Esophagus squamous epithelium (tissue), 5 donors: Measurements from ENCODE around the gene RASA1. TPM values are rescaled to one million over a fixed set of nuclear protein-coding genes. Genes with fewer than 3 reads are reported as not detected.

ENCODE experiments used
- DNase-seq: peaks from one replicate; lab custom pipeline; 2025; lab: John Stamatoyannopoulos, UW
- H3K27ac ChIP-seq, 4 donors: fragments of 200-600 bp; sonication (generic); one replicate each; pipeline ENCODE4 v1.5.1; 2016 to 2019; ENCODE audit warnings: mild to moderate bottlenecking in 1 of 4
- H3K27me3 ChIP-seq, 4 donors: fragments of 200-600 bp; sonication (generic); 1 replicate in 3 of 4; 2 replicates in 1 of 4; pipeline versions ENCODE4 v1.5.1 to v1.6.0; 2017 to 2021; ENCODE audit warnings: antibody characterized with exemption in 1 of 4
- H3K36me3 ChIP-seq, 3 donors: fragments of 200-600 bp; sonication (generic); one replicate each; pipeline ENCODE4 v1.5.1; 2016 to 2019
- H3K4me1 ChIP-seq, 3 donors: fragments of 200-600 bp; sonication (generic); one replicate each; pipeline ENCODE4 v1.5.1; 2017 to 2019
- H3K4me3 ChIP-seq, 4 donors: fragments of 200-600 bp; sonication (generic); 1 replicate in 3 of 4; 2 replicates in 1 of 4; pipeline ENCODE4 v1.5.1; 2016 to 2019; ENCODE audit warnings: mild to moderate bottlenecking in 2 of 4, moderate library complexity in 1 of 4
- H3K9me3 ChIP-seq, 3 donors: fragments of 200-600 bp; sonication (generic); one replicate each; pipeline ENCODE4 v1.5.1; 2016 to 2019
- CTCF ChIP-seq, 6 experiments: fragments of 450-650 bp in 4 of 6; fragments of 200-600 bp in 2 of 6; sonication (generic) in 2 of 6; IDR thresholded peaks; one replicate each; pipeline ENCODE4 v1.5.1; 2016 to 2019; ENCODE audit warnings: antibody characterized with exemption in 6 of 6, mild to moderate bottlenecking in 4 of 6, moderate library complexity in 4 of 6
- POLR2A ChIP-seq, 4 donors: fragments of 450-650 bp; IDR thresholded peaks; one replicate each; pipeline ENCODE4 v1.6.1; 2017; ENCODE audit warnings: antibody characterized with exemption in 4 of 4, mild to moderate bottlenecking in 4 of 4, moderate library complexity in 3 of 4
- WGBS, 2 donors: methylation state at CpG; one replicate each; pipeline ENCODE4 v1.1.5; 2018; 5-methylcytosine and 5-hydroxymethylcytosine counted together
- intact Hi-C: fragments of 100-400 bp; cut with DNase I; formaldehyde crosslinking; loops from one replicate; pipeline ENCODE4 v1.15.0; 2022
- total RNA-seq, 4 donors: library from RNA; depleted of rRNA; stranded (reverse); fragments of >200 nt; gene quantifications; one replicate each; pipeline ENCODE4 v1.1.0, GENCODE V29; 2016
- donor health status: DM: yes; HTN: yes; CAD: no.

The RASA1 gene
- total RNA-seq, 4 donors from 2014 or later: 14.6 to 30.2 (median 26.5) TPM

- no peaks in the 10 kb centered on the region for H3K27me3 ChIP-seq
- H3K27ac ChIP-seq: no peak overlapping the region
- no peaks in the 10 kb centered on the region for H3K36me3 ChIP-seq
- no peak for TF ChIP-seq POLR2A (IDR thresholded peaks at IDR 0.05)
- no peak for TF ChIP-seq CTCF (IDR thresholded peaks at IDR 0.05)
- no peak overlapping the region for H3K4me3 ChIP-seq
- intact Hi-C loops: no loop called here
- peaks cover 0 to 9% (median 2%) of the 10 kb centered on the region in 3 donors for H3K4me1 ChIP-seq
- DNase-seq: no peak
- H3K9me3 ChIP-seq: no peaks in the 10 kb centered on the region
Observed at GRCh38 chr5:87418506-87418905, 150.8 kb downstream of the RASA1 start.

GRCh38 chr5:87421307-87421706 is 153.6 kb downstream of the RASA1 start:
- H3K9me3 ChIP-seq: no peaks in the 10 kb centered on the region
- H3K4me1 ChIP-seq: peaks cover 0 to 9% (median 0%) of the 10 kb centered on the region in 3 donors
- no peak for DNase-seq
- H3K27me3 ChIP-seq: no peaks in the 10 kb centered on the region
- no peak overlapping the region for H3K4me3 ChIP-seq
- intact Hi-C loops: no loop called here
- H3K36me3 ChIP-seq: no peaks in the 10 kb centered on the region
- TF ChIP-seq CTCF (IDR thresholded peaks at IDR 0.05) (no peak), POLR2A (IDR thresholded peaks at IDR 0.05) (no peak)
- peak overlapping the region in 1 of 4 donors; percentile 9 for H3K27ac ChIP-seq

GRCh38 chr5:87423755-87424154 is 156.1 kb downstream of the RASA1 start:
- TF ChIP-seq CTCF (IDR thresholded peaks at IDR 0.05): no peak
- no peak for TF ChIP-seq POLR2A (IDR thresholded peaks at IDR 0.05)
- no peak overlapping the region for H3K4me3 ChIP-seq
- no peaks in the 10 kb centered on the region for H3K36me3 ChIP-seq
- H3K4me1 ChIP-seq: peaks cover 0 to 9% (median 0%) of the 10 kb centered on the region in 3 donors
- WGBS, 2 donors: 58 to 61% methylated on average over 1 of the region's 1 CpG
- H3K27me3 ChIP-seq: no peaks in the 10 kb centered on the region
- H3K27ac ChIP-seq: no peak overlapping the region
- intact Hi-C loops: no loop called here
- no peaks in the 10 kb centered on the region for H3K9me3 ChIP-seq
- no peak for DNase-seq

- no peak for DNase-seq
- intact Hi-C loops: no loop called here
- no peaks in the 10 kb centered on the region for H3K9me3 ChIP-seq
- no peak overlapping the region for H3K4me3 ChIP-seq
- TF ChIP-seq CTCF (IDR thresholded peaks at IDR 0.05) (no peak), POLR2A (IDR thresholded peaks at IDR 0.05) (no peak)
- no peaks in the 10 kb centered on the region for H3K36me3 ChIP-seq
- no peak overlapping the region for H3K27ac ChIP-seq
- no peaks in the 10 kb centered on the region for H3K4me1 ChIP-seq
- H3K27me3 ChIP-seq: no peaks in the 10 kb centered on the region
Observed at GRCh38 chr5:87430863-87431457, 163.3 kb downstream of the RASA1 start.

- H3K27ac ChIP-seq: no peak overlapping the region
- intact Hi-C loops: no loop called here
- DNase-seq: no peak
- no peaks in the 10 kb centered on the region for H3K27me3 ChIP-seq
- no peaks in the 10 kb centered on the region for H3K4me1 ChIP-seq
- no peak overlapping the region for H3K4me3 ChIP-seq
- TF ChIP-seq POLR2A (IDR thresholded peaks at IDR 0.05) (no peak), CTCF (IDR thresholded peaks at IDR 0.05) (no peak)
- 30 to 50% methylated on average over 2 of the region's 2 CpGs for WGBS, 2 donors
- no peaks in the 10 kb centered on the region for H3K9me3 ChIP-seq
- H3K36me3 ChIP-seq: no peaks in the 10 kb centered on the region
Observed at GRCh38 chr5:87432460-87432859, 164.8 kb downstream of the RASA1 start.
